AG09309 (cell line): ENCODE data around the gene KRTAP10-7.
"Not testable (repeated sequence)": the region's sequence is repeated elsewhere in the genome, so short reads cannot be mapped to it uniquely, and the experiment has no call there.

Source experiments
- DNase-seq: peaks from one replicate; pipeline ENCODE4 v3.0.0-alpha.2; 2010; ENCODE audit warnings: low read depth
- H3K4me3 ChIP-seq: 2 replicates; pipeline ENCODE4 v1.5.1; 2011; ENCODE audit warnings: mild to moderate bottlenecking, low read depth, low read length, moderate library complexity; ENCODE audit not compliant: control insufficient read depth
- CTCF ChIP-seq: IDR thresholded peaks from 2 replicates; pipeline ENCODE4 v1.5.1; 2011; ENCODE audit warnings: mild to moderate bottlenecking, low read depth, low read length, inconsistent platforms; ENCODE audit not compliant: insufficient read depth, control insufficient read depth; ENCODE audit errors: missing control alignments

Gene KRTAP10-7

DNA sequence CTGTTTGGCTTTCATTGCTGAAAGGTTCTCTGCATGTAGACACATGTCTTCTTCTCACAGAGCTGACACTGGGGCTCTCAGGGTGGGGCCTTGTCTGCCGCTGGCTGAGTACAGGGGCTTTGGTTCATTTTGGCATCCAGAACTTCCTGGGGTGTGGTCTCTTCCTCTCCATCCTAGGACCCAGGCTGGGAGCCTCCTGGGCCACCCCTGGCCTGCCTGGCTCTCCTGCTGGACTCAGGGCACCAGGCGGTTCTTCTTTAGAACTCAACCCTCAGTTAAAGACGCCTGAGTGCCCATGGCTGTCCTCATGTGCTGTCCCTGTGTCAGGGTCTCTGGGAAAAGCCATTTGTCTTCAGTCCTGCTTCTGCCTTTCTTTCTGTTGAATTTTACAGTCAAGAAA lies 14.5 kb upstream of the KRTAP10-7 start:
- TF ChIP-seq CTCF: no peak
- DNase-seq: no peak
- no peak overlapping the region for H3K4me3 ChIP-seq

DNA sequence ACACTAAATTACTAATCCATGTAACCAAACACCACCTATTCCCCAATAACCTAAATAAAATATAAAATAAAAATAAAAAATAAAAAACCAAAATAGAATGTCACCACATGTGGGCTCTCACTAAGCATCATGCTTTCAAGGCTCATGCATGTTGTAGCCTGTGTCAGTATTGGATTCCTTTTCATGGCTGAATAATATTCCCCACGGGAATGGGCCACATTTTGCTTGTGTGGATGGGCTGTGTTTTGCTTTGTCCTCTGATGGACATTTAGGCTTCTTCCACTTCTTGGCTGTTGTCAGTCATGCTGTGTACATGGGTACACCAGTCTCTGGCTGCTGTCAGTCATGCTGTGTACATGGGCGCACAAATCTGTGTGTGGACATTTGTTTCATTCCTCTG lies 11.3 kb upstream of the KRTAP10-7 start:
- H3K4me3 ChIP-seq: no peak overlapping the region
- no peak for DNase-seq
- TF ChIP-seq CTCF: no peak

- TF ChIP-seq CTCF: no peak
- DNase-seq: no peak
- no peak overlapping the region for H3K4me3 ChIP-seq
These were observed 10.7 kb upstream of the KRTAP10-7 start for GRCh38 chr21:44589586-44590305.

- no peak for DNase-seq
- H3K4me3 ChIP-seq: no peak overlapping the region
- no peak for TF ChIP-seq CTCF
These were observed 10.1 kb upstream of the KRTAP10-7 start for GRCh38 chr21:44590311-44590721.

DNA sequence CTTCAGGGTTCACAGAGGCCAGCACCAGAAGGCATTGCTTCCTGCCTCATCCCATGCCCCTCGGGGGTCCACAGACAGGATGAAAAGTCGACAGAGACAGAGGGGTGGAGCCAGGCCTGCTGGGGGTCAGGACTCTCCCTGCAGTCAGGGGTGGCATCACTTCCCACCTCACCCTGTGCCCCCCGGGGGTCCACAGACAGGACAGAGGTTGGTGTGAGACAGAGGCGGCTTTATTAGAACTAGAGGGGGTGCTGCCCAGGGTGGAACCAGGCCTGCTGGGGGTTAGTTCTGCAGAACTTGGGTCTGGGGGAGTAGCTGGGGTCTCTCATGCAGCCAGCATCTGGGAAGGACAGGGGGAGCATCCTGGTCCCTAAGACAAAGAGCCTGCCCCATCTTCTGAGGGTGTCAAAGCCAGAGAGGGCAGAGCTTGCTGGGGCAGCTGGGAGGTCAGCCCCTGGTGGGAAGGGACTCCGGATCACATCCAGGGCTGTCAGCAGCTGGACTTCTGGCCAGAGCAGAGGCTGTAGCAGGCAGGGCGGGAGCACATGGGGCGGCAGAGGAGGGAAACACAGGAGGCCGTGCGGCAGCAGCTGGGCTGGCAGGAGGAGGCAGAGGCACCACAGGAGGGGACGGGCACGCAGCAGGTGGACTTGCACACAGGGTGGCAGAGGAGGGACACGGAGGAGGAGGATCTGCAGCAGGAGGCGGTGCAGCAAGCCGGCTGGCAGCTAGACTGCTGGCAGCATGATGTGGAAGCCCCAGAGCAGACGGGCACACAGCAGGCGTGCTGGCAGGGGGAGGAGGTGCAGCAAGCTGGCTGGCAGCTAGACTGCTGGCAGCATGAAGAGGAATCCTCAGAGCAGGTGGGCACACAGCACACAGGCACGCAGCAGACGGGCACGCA lies 9.2 kb upstream of the KRTAP10-7 start:
- not testable (repeated sequence) for H3K4me3 ChIP-seq, DNase-seq

GRCh38 chr21:44591801-44592130 lies 8.6 kb upstream of the KRTAP10-7 start:
- not testable (repeated sequence) for DNase-seq, H3K4me3 ChIP-seq

- TF ChIP-seq CTCF: no peak
- H3K4me3 ChIP-seq: no peak within 1 kb of the TSS
These were observed 7.7 kb upstream of the KRTAP10-7 start, which contains the start of gene KRTAP10-6 for GRCh38 chr21:44592446-44593311. TSS of gene KRTAP10-6 (minus strand) at chr21:44592505. CDS start at chr21:44592484, 21 bp downstream.

More at GRCh38 chr21:44592446-44593311, 7.7 kb upstream of the KRTAP10-7 start, which contains the start of gene KRTAP10-6:
- no peak for DNase-seq
